ENCODE results near the gene EVC.

EVC gene

DNA sequence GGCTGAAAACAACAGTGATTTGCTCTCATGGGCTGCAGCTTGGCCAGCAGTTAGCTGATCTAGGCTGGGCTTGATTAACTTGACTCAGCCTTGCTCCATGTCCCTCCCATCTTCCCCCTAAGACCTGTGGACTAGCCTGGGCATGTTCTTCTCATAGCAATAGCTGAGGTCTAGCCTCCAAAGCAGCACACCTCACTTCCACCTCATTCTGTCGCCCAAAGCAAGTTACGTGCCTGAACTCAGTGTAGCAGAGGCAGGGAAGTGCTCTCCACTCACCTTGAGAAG lies 62.2 kb downstream of the EVC start:
- Mint-ChIP-seq H3K9me3 (peaks cover 11% of the 10 kb centered on the region), H3K36me3 (ENCODE audit: low read depth) (peaks cover 4% of the 10 kb centered on the region), H3K4me3 (no peak overlapping the region), H3K4me1 (ENCODE audit: low read depth) (no peaks in the 10 kb centered on the region), H3K27me3 (no peaks in the 10 kb centered on the region), H3K27ac (no peak overlapping the region)

DNA sequence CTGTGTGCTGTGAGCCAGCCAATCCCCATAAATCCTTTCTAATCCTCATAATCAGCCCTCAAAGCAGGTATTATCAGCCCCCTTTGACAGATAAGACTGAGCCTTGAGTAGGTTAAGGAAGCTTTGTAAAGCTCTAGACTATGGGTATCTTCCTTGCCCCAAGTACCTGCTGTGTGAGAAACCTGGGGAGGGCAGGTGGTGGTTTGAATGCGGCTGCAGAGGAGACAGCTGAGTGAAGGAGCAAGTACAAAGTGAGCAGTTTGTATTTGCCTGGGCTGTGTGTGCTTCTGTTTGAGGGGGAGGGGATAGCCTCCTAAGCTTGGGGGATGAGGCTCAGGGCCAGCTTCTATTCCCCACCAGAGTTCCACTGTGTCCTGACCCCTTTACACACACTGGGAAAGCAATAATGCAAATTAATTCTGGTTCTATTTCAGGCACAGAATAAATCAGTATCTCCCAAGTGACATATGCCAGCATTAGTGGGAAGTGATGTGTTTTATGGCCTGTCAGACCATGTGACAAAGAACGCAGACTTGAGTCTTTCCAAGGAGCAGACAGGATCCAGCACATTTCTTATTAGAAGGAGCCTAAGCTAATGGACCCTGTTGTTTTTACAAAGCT lies 63.5 kb downstream of the EVC start:
- Mint-ChIP-seq H3K4me1 (ENCODE audit: low read depth) (no peaks in the 10 kb centered on the region), H3K27me3 (no peaks in the 10 kb centered on the region), H3K4me3 (no peak overlapping the region), H3K36me3 (ENCODE audit: low read depth) (peaks cover 4% of the 10 kb centered on the region), H3K27ac (no peak overlapping the region), H3K9me3 (peaks cover 8% of the 10 kb centered on the region)

DNA sequence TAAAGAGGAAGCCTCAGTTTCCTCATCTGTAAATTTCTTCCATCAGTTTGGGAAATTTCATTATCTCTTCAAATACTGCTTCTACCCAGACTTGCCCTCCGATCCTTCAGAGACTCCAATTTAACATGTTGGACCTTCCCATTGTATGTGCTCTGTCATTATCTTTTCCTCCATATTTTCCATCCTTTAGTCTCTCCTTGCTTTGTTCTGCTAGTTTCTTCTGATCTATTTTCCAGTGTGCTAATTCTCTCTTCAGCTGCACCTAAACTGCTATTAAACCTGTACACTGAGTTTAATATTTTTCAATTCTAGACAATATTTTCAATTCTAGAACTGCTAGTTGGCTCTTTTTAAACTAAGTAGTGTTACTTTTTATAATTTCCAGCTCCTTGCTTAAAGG lies 65.5 kb downstream of the EVC start:
- H3K9me3 Mint-ChIP-seq = peaks cover 8% of the 10 kb centered on the region
- no peak overlapping the region for H3K27ac Mint-ChIP-seq
- H3K4me3 Mint-ChIP-seq = no peak overlapping the region
- no peaks in the 10 kb centered on the region for H3K27me3 Mint-ChIP-seq
- H3K36me3 Mint-ChIP-seq (ENCODE audit: low read depth) = peaks cover 4% of the 10 kb centered on the region
- no peaks in the 10 kb centered on the region for H3K4me1 Mint-ChIP-seq (ENCODE audit: low read depth)

DNA sequence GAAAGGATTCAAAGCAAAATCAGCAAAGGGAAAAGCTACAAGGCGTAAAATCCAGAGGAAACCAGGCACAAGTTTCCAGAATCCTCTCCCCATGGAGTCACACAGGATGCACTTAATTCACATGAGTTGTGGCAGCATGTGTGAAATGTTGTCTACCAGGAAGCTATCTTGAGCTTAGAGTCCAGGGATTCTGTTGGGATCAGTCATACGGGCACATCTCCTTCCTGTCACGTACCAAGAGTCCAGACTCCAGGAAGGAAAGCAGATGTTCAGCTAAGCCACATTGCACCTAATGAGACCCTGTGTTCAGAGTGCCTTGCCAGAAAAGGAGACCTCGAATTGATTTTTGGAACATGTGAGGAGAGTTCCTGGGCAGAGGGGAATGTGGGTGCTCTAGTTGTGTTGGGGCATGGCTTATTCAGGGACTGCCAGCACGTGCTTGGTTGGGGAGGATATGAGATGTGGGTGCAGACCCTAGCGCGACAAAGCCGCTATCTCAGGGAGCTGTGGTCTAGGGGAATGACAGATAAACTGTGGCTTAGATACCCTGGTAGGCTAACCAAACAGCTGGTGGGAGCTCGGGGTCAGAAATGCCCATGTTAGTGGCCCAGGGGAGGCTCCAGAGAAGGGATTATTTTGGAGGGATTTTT lies 70.0 kb downstream of the EVC start:
- H3K27ac Mint-ChIP-seq = no peak overlapping the region
- H3K27me3 Mint-ChIP-seq = no peaks in the 10 kb centered on the region
- no peak overlapping the region for H3K4me3 Mint-ChIP-seq
- peaks cover 4% of the 10 kb centered on the region for H3K36me3 Mint-ChIP-seq (ENCODE audit: low read depth)
- peaks cover 5% of the 10 kb centered on the region for H3K9me3 Mint-ChIP-seq
- no peaks in the 10 kb centered on the region for H3K4me1 Mint-ChIP-seq (ENCODE audit: low read depth)

DNA sequence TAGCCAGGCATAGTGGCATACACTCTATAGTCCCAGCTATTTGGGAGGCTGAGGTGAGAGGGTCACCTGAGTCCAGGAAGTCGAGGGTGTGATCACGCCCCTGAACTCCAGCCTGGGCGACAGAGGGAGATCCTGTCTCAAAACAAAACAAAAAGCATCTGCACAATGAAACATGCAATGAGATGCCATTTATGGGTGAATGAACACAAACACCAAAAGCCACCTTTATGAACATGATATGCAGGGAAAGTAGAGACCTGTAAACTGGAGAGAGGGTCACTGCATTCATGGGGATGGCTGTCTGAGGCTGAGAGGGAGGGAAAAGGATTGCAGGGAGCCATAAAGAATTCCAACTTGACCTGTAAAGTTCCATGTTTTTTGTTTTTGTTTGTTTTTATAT lies 70.7 kb downstream of the EVC start:
- no peaks in the 10 kb centered on the region for H3K4me1 Mint-ChIP-seq (ENCODE audit: low read depth)
- H3K36me3 Mint-ChIP-seq (ENCODE audit: low read depth) = peaks cover under 1% of the 10 kb centered on the region
- no peaks in the 10 kb centered on the region for H3K27me3 Mint-ChIP-seq
- peaks cover under 1% of the 10 kb centered on the region for H3K9me3 Mint-ChIP-seq
- H3K27ac Mint-ChIP-seq = no peak overlapping the region
- no peak overlapping the region for H3K4me3 Mint-ChIP-seq

DNA sequence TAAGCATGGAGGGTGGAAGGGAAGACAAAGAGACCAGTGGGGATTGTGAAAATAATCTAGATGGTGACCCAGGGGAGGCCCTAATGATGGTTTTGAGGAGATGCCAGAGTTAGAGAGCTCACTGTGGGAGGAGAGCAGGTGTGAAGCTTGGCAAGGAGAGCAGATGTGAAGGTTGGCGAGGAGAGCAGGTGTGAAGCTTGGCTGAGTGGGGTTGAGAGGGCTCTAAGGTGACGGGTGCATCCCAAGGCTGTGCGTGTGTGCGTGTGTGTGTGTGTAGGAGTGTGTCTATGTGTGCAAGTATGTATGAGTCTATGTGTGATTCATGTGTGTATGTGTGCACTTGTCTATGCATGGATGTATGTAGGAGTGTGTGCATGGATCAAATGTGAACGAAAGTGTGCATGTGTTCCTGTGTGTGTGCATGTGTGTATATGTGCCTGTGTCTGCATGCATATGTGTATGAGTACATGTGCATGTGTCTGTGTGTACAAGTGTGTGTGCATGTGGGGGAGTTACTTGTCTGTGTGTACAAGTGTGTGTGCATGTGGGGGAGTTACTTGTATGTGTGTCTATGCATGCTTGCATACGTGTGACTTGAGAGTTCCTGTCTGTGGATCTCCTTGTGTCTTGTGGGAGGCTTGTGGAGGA lies 72.0 kb downstream of the EVC start:
- Mint-ChIP-seq H3K36me3 (ENCODE audit: low read depth) (no peaks in the 10 kb centered on the region), H3K27me3 (no peaks in the 10 kb centered on the region), H3K27ac (no peak overlapping the region), H3K9me3 (no peaks in the 10 kb centered on the region), H3K4me3 (no peak overlapping the region), H3K4me1 (ENCODE audit: low read depth) (no peaks in the 10 kb centered on the region)

DNA sequence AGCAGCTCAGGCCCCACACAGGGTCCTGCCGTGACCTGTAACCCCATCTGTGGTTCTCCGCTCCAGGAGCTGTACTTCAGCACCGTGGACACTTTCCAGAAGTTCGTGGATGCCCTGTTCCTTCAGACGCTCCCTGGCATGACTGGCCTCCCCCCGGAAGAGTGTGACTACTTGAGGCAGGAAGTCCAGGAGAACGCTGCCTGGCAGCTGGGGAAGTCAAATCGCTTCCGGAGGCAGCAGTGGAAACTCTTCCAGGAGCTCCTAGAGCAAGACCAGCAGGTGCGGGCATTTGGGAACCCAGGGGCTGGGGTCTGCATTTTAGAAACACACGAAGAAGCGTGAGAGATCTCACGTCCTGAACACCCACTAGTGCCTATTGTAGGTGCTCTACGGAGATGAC lies 72.5 kb downstream of the EVC start:
- H3K4me3 Mint-ChIP-seq = no peak overlapping the region
- H3K36me3 Mint-ChIP-seq (ENCODE audit: low read depth) = no peaks in the 10 kb centered on the region
- H3K4me1 Mint-ChIP-seq (ENCODE audit: low read depth) = no peaks in the 10 kb centered on the region
- no peak overlapping the region for H3K27ac Mint-ChIP-seq
- no peaks in the 10 kb centered on the region for H3K27me3 Mint-ChIP-seq
- H3K9me3 Mint-ChIP-seq = no peaks in the 10 kb centered on the region

DNA sequence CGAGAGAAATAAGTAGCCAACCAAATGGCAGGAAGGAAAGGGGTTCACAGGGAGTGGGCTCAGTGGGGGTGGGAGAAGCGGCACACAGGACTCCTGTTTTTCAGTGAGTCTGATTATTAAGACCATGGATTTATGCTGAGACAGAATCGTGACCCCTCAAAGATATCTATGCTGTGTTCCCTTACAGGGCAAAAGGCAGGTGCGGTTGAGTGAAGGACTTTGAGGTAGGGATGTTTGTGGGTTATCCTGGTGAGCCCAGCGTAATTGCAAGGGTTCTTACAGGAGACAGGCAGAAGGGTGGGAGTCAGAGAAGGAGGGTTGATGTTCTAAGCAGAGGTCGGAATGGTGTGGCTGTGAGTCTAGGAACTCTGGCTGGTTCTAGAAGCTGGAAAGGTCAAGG lies 73.0 kb downstream of the EVC start:
- no peak overlapping the region for H3K27ac Mint-ChIP-seq

DNA sequence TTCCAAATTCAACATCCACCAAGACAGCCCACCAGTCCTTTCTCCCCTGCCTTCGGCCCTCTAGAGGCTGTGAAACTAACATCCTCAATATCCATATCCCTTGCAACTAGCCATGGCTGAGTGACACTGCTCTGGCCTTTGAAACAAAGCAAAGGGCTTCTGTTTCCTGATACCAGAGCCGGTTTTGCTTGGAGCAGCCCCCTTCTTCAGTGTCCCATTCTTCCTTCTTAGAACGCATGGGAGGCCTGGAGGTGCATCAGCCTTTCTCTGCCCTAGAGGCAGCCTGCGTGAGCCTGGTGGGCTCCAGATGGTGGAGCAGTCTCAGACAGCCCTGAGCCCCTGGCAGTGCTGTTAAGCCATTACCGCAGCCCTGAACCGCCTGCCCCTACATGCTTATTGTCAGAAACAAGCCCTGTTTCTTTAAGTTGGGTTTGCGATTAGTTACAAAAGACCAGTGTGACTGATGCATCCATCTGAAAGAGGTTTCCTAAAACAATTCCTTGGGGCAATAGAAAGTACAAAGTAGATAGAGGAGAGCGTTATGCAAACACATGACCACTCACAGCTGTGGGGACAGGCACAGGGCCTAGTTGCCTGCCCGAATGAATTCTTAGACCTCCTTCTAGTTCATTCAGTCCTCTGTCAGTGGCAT lies 74.1 kb downstream of the EVC start:
- Mint-ChIP-seq H3K9me3 (no peaks in the 10 kb centered on the region), H3K27me3 (no peaks in the 10 kb centered on the region), H3K36me3 (ENCODE audit: low read depth) (no peaks in the 10 kb centered on the region), H3K4me3 (no peak overlapping the region), H3K4me1 (ENCODE audit: low read depth) (no peaks in the 10 kb centered on the region), H3K27ac (no peak overlapping the region)

More for the DNA sequence above, 73.0 kb downstream of the EVC start:
- H3K27me3 Mint-ChIP-seq = no peaks in the 10 kb centered on the region
- H3K36me3 Mint-ChIP-seq (ENCODE audit: low read depth) = no peaks in the 10 kb centered on the region
- H3K4me3 Mint-ChIP-seq = no peak overlapping the region
- H3K9me3 Mint-ChIP-seq = no peaks in the 10 kb centered on the region
- no peaks in the 10 kb centered on the region for H3K4me1 Mint-ChIP-seq (ENCODE audit: low read depth)

DNA sequence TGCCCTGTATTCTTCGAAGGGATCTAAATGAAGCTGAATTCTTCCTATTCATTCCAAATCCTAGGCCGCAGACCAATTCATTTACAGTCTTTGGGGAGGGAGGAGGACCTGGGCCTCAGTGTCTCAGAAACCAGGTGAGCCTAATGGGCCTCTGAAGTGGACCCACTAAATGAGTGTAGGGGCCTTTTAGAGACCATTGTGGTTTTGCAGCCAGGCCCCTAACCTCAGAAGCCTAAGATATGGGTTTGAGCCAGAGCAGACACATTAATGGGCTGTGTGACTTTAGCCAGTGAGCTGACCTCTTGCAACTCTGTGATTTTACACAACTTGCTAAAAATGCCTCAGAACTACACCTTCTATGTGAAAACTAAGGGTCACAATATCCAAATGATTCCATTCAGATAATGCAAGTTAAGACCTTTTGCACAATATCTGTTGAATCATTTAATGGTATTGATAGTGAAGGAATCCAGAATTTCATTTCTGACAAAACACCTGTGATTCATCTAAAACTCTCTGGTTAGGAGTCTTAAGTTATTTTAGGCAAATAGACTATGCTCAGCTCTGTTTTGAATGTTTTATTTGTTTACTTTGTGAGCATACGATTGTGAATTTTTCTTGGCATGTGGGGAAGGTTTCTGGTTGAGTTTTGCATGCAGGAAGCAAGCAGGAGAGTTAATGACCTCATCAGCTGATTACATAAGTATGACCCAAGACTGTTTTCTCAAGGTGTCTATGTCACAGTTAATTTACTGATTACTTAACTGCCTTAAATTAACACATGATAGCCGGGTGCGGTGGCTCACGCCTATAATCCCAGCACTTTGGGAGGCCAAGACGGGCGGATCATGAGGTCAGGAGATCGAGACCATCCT lies 75.0 kb downstream of the EVC start:
- Mint-ChIP-seq H3K4me3 (no peak overlapping the region), H3K27ac (no peak overlapping the region), H3K4me1 (ENCODE audit: low read depth) (no peaks in the 10 kb centered on the region), H3K27me3 (no peaks in the 10 kb centered on the region), H3K9me3 (no peaks in the 10 kb centered on the region), H3K36me3 (ENCODE audit: low read depth) (no peaks in the 10 kb centered on the region)

DNA sequence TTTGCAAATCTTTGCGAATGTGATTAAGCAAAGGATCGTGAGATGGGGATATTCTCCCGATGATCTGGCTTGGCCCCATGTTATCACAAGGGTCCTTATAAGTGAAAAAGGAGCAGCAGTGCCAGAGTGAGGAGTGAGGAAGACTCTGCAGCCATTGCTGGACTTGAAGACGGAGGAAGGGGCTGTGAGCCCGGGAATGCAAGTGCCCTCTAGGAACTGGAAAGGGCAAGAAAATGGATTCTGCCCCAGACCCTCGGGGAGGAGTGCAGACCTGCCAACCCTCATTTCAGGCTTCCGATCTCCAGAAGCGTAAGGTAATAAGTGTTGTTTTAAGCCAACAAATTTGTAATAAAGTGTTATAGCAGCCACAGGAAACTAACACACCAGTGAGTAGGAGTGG lies 76.3 kb downstream of the EVC start:
- H3K27ac Mint-ChIP-seq = no peak overlapping the region
- no peaks in the 10 kb centered on the region for H3K4me1 Mint-ChIP-seq (ENCODE audit: low read depth)
- H3K4me3 Mint-ChIP-seq = no peak overlapping the region
- H3K36me3 Mint-ChIP-seq (ENCODE audit: low read depth) = no peaks in the 10 kb centered on the region
- no peaks in the 10 kb centered on the region for H3K27me3 Mint-ChIP-seq
- no peaks in the 10 kb centered on the region for H3K9me3 Mint-ChIP-seq

DNA sequence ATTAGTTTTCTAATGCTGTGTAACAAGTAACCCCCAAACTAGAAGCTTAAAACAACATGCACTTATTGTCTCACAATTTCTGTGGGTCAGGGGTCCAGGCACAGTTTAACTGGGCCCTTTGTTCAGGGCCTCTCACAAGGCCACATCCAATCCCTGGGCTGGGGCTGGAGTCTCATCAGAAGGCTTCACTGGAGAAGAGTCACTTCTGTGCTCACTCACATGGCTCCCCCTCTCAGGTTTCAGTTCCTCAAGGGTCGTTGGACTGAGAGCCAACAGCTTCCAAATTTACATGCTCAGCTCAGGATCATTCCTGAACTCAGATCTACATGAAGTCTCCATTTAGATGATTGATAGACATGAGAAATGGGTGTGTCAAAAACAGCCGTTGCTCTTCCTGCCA lies 77.1 kb downstream of the EVC start:
- Mint-ChIP-seq H3K4me1 (ENCODE audit: low read depth) (no peaks in the 10 kb centered on the region), H3K27ac (no peak overlapping the region), H3K4me3 (no peak overlapping the region), H3K9me3 (no peaks in the 10 kb centered on the region), H3K36me3 (ENCODE audit: low read depth) (no peaks in the 10 kb centered on the region), H3K27me3 (no peaks in the 10 kb centered on the region)

DNA sequence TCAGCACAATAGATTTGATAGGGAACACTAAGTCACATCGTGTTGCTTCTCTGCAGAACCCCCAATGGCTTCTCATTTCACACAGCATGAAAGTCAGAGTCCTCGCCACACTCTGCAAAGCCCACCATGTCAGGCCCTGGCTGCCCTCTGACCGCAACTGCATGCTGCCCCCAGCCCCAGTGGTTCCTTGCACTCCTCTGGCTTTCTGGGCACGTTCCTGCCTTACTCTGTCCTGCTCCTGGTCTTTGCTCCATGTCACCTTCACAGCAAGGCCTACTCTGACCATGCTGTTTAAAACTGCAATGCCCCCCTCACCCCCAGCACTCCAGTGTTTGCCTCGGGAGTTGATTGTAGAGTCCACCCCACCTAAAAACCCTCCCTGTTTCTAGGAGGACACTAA lies 78.1 kb downstream of the EVC start:
- Mint-ChIP-seq H3K27me3 (no peaks in the 10 kb centered on the region), H3K4me3 (no peak overlapping the region), H3K9me3 (no peaks in the 10 kb centered on the region), H3K27ac (no peak overlapping the region), H3K4me1 (ENCODE audit: low read depth) (no peaks in the 10 kb centered on the region), H3K36me3 (ENCODE audit: low read depth) (no peaks in the 10 kb centered on the region)

DNA sequence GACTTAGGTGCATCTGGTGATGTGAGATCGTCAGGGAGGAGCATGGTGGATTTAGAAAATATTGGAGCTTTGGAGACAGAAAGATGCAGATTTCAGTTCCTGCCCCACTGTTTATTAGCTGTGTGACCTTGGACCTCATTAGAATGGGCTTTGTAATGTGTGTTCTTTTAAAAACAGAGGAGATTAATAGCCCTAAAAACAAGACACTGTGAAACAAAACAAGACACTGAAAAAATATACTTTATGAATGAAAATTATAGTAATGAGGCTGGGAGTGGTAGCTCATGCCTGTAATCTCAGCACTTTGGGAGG lies 79.5 kb downstream of the EVC start:
- Mint-ChIP-seq H3K27ac (no peak overlapping the region), H3K36me3 (ENCODE audit: low read depth) (no peaks in the 10 kb centered on the region), H3K4me3 (no peak overlapping the region), H3K4me1 (ENCODE audit: low read depth) (no peaks in the 10 kb centered on the region), H3K9me3 (peaks cover 4% of the 10 kb centered on the region), H3K27me3 (no peaks in the 10 kb centered on the region)

DNA sequence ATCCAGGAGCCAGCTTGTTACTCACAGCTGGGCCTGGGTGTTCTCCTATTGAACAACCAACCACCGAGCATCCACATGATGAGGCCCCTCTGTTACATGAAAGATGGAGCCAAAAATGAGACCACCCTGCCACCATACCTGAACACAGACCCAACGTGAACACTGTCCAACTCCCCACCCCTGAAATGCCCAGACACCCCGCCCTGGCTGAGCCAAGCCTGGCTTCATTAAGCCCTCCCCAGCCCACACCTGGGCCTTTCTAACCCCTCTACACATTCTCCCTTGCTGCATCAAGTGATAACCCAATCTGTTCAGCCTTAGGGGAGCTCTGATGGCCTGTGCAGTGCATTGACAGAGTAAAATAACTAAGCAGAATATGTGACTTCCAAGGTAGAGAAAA lies 80.7 kb downstream of the EVC start:
- Mint-ChIP-seq H3K27ac (no peak overlapping the region), H3K4me3 (no peak overlapping the region), H3K27me3 (no peaks in the 10 kb centered on the region), H3K36me3 (ENCODE audit: low read depth) (no peaks in the 10 kb centered on the region), H3K4me1 (ENCODE audit: low read depth) (no peaks in the 10 kb centered on the region), H3K9me3 (peaks cover 7% of the 10 kb centered on the region)

Measured in stimulated activated naive CD8-positive, alpha-beta T cell treated with anti-CD3 and anti-CD28 coated beads, Interleukin-15, Interleukin-2, amounts not matched to agents 100 ng/mL and 50 ng/mL, for 24 hours (primary cell).